ENCODE measurements around the gene XRCC5. TPM values are rescaled to one million over a fixed set of nuclear protein-coding genes. Genes with fewer than 3 reads are reported as not detected.

The XRCC5 gene
- total RNA-seq, 1 donor from 2014 or later: 303 TPM

DNA sequence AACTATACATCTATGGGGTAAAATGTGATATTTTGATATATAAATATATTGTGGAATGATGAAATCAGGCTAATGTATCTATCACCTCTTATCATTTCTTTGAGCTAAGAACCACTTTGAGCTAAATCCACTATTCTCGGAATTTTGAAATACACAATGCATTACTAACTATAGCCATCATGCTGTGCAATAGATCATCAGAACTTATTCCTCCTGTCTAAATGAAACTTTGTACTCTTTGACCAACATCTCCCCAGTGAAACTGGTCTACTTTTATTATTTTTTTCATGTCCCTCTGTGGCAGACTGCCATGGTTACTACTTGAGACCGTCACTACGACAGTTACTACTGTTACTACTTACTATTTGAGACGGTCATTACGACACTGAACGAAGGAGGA lies 39.0 kb upstream of the XRCC5 start:
- no peak for TF ChIP-seq CTCF (IDR thresholded peaks at IDR 0.05)
- intact Hi-C loops (cut with micrococcal nuclease): no loop called here
- ChIA-PET CTCF (interaction anchor here (1.1 kb wide), 2 partner anchors 12 to 40 kb away, joined by 3 read pairs; no protein-coding TSS in a partner anchor), POLR2A (interaction anchor here (0.6 kb wide), 1 partner anchor 39 kb away, joined by 3 read pairs; the partner anchor contains the start of gene XRCC5)
- Mint-ChIP-seq H3K4me1 (peaks cover 11% of the 10 kb centered on the region), H3K27me3 (no peaks in the 10 kb centered on the region), H3K36me3 (ENCODE audit: low read depth) (peaks cover 19% of the 10 kb centered on the region), H3K27ac (no peak overlapping the region), H3K9me3 (no peaks in the 10 kb centered on the region), H3K4me3 (no peak overlapping the region)
- DNase-seq: no peak
- ATAC-seq (ENCODE audit: low read depth): no peak

DNA sequence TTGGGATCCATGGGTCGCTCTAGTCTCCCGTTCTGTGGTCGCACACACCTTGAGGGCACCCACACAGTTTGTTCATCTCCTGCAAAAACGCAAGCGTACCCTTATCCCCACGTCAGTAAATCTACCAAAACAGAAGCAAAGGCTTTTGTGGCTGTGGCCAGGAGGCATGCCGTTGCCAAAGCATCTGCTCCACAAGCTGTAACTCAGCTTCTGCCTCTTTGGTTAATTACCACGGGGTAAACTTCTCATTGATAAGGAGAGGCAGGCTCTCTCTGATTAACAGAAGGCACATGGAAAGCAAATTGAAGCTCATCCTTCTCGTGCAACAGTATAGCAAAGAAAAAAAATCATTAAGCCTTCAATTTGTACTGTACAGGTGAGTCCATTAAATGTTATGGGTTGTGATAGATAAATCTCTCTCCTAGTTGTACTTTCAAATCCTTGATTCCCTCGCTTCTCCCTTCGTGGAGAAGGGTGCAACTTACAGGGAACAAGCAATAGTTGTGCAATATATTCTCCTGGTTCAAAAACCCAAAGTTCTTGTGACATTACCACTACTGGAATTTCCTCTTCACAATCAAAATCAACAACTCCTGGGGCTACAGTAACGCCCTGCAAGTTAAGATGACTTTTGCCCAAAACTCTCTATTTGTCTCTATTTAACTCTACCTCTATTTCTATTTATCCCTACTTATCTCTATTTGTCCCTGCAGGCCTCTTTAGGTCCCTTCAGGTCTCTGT lies 37.9 kb upstream of the XRCC5 start:
- CTCF ChIA-PET: no interaction called here
- H3K4me1 Mint-ChIP-seq: peaks cover 11% of the 10 kb centered on the region
- TF ChIP-seq CTCF (IDR thresholded peaks at IDR 0.05): no peak
- DNase-seq (no peak), ATAC-seq (ENCODE audit: low read depth) (no peak)
- no peaks in the 10 kb centered on the region for H3K9me3 Mint-ChIP-seq
- H3K4me3 Mint-ChIP-seq: no peak overlapping the region
- no peak overlapping the region for H3K27ac Mint-ChIP-seq
- POLR2A ChIA-PET: no interaction called here
- peaks cover 20% of the 10 kb centered on the region for H3K36me3 Mint-ChIP-seq (ENCODE audit: low read depth)
- intact Hi-C loops (cut with micrococcal nuclease): no loop called here
- no peaks in the 10 kb centered on the region for H3K27me3 Mint-ChIP-seq

GRCh38 chr2:216072473-216072872 lies 36.7 kb upstream of the XRCC5 start:
- POLR2A ChIA-PET: no interaction called here

GRCh38 chr2:216073773-216074172 lies 35.4 kb upstream of the XRCC5 start:
- intact Hi-C loops (cut with micrococcal nuclease): no loop called here
- DNase-seq: no peak
- no peak overlapping the region for H3K27ac Mint-ChIP-seq
- no peaks in the 10 kb centered on the region for H3K9me3 Mint-ChIP-seq
- no peak for TF ChIP-seq CTCF (IDR thresholded peaks at IDR 0.05)
- ChIA-PET POLR2A (no interaction called here), CTCF (no interaction called here)
- peaks cover 11% of the 10 kb centered on the region for H3K4me1 Mint-ChIP-seq
- H3K4me3 Mint-ChIP-seq: no peak overlapping the region
- H3K36me3 Mint-ChIP-seq (ENCODE audit: low read depth): peaks cover 19% of the 10 kb centered on the region
- no peaks in the 10 kb centered on the region for H3K27me3 Mint-ChIP-seq
- ATAC-seq (ENCODE audit: low read depth): no peak

More at GRCh38 chr2:216072473-216072872, 36.7 kb upstream of the XRCC5 start:
- Mint-ChIP-seq H3K36me3 (ENCODE audit: low read depth) (peaks cover 19% of the 10 kb centered on the region), H3K4me1 (peaks cover 11% of the 10 kb centered on the region), H3K9me3 (no peaks in the 10 kb centered on the region), H3K27ac (no peak overlapping the region), H3K27me3 (no peaks in the 10 kb centered on the region), H3K4me3 (no peak overlapping the region)
- DNase-seq (no peak), ATAC-seq (ENCODE audit: low read depth) (no peak)
- no peak for TF ChIP-seq CTCF (IDR thresholded peaks at IDR 0.05)
- intact Hi-C loops (cut with micrococcal nuclease): no loop called here
- CTCF ChIA-PET: no interaction called here

GRCh38 chr2:216074380-216074779 lies 34.8 kb upstream of the XRCC5 start:
- DNase-seq (no peak), ATAC-seq (ENCODE audit: low read depth) (no peak)
- no peak for TF ChIP-seq CTCF (IDR thresholded peaks at IDR 0.05)
- no peak overlapping the region for H3K27ac Mint-ChIP-seq
- peaks cover 19% of the 10 kb centered on the region for H3K36me3 Mint-ChIP-seq (ENCODE audit: low read depth)
- no peak overlapping the region for H3K4me3 Mint-ChIP-seq
- H3K9me3 Mint-ChIP-seq: no peaks in the 10 kb centered on the region
- ChIA-PET POLR2A (no interaction called here), CTCF (no interaction called here)
- H3K27me3 Mint-ChIP-seq: no peaks in the 10 kb centered on the region
- peaks cover 11% of the 10 kb centered on the region for H3K4me1 Mint-ChIP-seq
- intact Hi-C loops (cut with micrococcal nuclease): no loop called here

Data from activated B cell treated with CpG ODN at 0.5 μM for 24 hours (primary cell).